ENCODE measurements around the gene VAMP2. TPM values are rescaled to one million over a fixed set of nuclear protein-coding genes. Genes with fewer than 3 reads are reported as not detected.

The VAMP2 gene
- total and polyA plus RNA-seq, 9 of the 15 experiments (the other 6 are each of a cell fraction or from before 2014, with no cell fraction given): 2.3 to 31.8 (median 6.0) TPM

- TF ChIP-seq FOXJ3 (CRISPR knock-in tag; IDR thresholded peaks at IDR 0.05) (no peak), TEAD1 (CRISPR knock-in tag; IDR thresholded peaks at IDR 0.05) (no peak), ZNF133 (CRISPR knock-in tag; IDR thresholded peaks at IDR 0.05) (no peak), NEUROD1 (IDR thresholded peaks at IDR 0.05; ENCODE audit: borderline replicate concordance, low read depth, low read length, partially characterized antibody) (no peak), NRF1 (conservative IDR thresholded peaks at IDR 0.05 in 1 of 2, IDR thresholded peaks at IDR 0.05 in 1 of 2) (peak; percentile 41 to 47; a peak in 3 of 4 replicates), ZNF780A (CRISPR knock-in tag; IDR thresholded peaks at IDR 0.05) (no peak), ZBTB33 (CRISPR knock-in tag; IDR thresholded peaks at IDR 0.05) (no peak), ZZZ3 (IDR thresholded peaks at IDR 0.05) (no peak), MXD1 (CRISPR knock-in tag; IDR thresholded peaks at IDR 0.05; ENCODE audit: borderline replicate concordance, poor library complexity, severe bottlenecking) (no peak), GMEB1 (CRISPR knock-in tag; IDR thresholded peaks at IDR 0.05) (no peak), ERF (CRISPR knock-in tag; IDR thresholded peaks at IDR 0.05) (no peak), POLR2B (IDR thresholded peaks at IDR 0.05; ENCODE audit: low read depth, partially characterized antibody) (no peak), MAX (CRISPR knock-in tag; IDR thresholded peaks at IDR 0.05) (peak; percentile 84), MYNN (IDR thresholded peaks at IDR 0.05) (no peak), MYNN (CRISPR knock-in tag; IDR thresholded peaks at IDR 0.05) (no peak), TAF7 (tag; IDR thresholded peaks at IDR 0.05) (no peak), BHLHE40 (IDR thresholded peaks at IDR 0.05; ENCODE audit: low read length) (peak; percentile 73), MYC (IDR thresholded peaks at IDR 0.05; ENCODE audit: low read depth, low read length) (peak; percentile 37; the same call in 1 of the 2 replicates), MYC (CRISPR knock-in tag; IDR thresholded peaks at IDR 0.05; ENCODE audit: borderline replicate concordance, low read depth) (no peak), FOSL1 (tag; conservative IDR thresholded peaks at IDR 0.05) (no peak), ZNF785 (CRISPR knock-in tag; IDR thresholded peaks at IDR 0.05) (no peak), EGR1 (conservative IDR thresholded peaks at IDR 0.05) (no peak), ZNF41 (CRISPR knock-in tag; conservative IDR thresholded peaks at IDR 0.05) (no peak)
Measured at GRCh38 chr17:8122924-8123694, 39.6 kb downstream of the VAMP2 start (continued).
